Endothelial cell of hepatic sinusoid (primary cell): ENCODE measurements around the gene SEMA3G.

Experiments
- in situ Hi-C: cut with HindIII; loops from 2 replicates; pipeline ENCODE4 v1.10.0; 2017; ENCODE audit warnings: low sequenced_read_pairs

Gene SEMA3G

DNA sequence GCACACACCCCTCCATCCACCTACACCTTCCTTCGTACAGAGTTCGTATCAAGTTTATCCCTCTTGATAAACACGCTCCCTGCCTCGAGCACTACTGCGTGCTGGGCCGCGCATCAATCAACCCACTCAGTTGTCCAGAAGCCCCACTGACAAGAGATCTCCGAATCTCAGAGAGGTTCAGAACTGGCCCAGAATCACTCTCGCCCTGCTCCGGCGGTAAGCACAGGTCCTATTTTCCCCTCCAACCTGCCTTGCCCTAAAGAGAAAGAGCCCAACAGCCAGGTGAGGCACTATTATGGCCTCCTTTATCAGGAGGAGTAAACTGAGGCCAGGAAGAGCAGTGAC lies 10.0 kb upstream of the SEMA3G start:
- in situ Hi-C loops: no loop called here

DNA sequence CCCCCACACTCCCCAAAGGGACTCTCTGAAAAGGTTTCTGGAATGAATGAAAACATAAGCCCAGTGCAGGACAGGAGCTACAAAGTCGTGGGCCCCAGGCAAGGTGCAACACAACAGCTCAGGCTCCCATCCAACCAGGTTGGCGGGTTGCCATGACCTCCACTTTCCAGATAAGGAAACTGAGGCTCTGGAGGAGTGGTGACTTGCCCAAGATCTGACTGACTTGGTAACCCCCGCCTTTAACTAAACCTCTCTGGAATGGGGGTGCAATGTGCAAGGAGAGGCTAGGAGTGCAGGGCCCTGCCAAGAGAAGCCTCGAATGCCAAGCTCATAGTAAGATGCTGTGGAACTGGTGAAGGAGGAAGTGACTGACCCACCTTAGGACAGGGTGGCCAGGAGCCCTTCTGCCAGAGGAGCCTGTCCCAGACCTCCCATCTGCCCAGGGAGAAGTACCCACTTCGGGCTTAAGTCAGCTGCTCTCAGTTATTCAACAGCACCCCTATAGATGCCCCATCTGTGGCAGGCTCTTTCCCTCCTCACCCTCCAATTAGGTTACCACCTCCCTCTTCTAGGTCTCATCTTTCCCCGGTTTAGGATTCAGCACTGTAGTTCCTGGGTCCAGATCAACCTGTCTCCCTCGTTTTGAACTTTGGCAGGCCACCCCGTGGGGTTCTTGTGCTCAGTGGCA lies 9.5 kb upstream of the SEMA3G start:
- in situ Hi-C loops: no loop called here

DNA sequence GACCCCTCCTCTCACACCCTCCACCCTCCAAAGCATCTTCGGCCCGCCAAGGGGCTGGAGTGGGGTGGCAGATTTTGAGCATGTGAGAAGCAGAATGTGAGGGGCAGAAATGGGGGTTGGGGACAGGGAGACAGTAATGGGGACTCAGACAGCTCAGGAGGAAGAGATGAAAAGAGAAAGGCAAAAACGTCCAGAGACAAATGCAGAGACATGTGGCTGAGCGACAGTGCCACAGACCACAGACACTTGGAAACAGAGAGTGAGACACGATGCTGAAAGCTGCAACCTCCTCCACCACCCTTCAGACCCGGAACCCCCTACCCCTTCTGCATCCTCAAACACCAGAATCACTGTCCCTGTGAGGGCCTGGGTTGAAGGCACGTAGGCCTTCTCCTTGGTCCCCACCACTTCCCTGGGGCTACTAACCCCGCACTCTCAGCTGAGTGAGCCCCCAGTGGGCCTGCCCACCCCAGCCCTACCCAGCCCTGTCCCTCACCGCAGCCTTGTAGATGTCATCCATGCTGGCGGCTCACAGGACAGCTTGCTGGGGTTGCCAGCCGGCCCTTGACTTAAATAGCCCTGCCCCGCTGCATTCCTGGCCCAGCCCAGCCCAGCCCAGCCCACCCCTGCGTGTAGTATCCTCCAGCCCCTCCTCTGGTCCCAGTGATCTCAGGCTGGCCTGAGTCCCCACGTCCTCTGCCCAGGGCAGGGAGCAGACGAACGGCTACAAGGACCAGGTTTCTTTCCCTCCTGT lies 8.8 kb upstream of the SEMA3G start, which contains the start of gene TNNC1:
TNNC1 (minus strand) TSS at position 546 of the 754 bp plus-strand sequence; CDS start at position 520, 26 bp downstream.
- in situ Hi-C loops: no loop called here

DNA sequence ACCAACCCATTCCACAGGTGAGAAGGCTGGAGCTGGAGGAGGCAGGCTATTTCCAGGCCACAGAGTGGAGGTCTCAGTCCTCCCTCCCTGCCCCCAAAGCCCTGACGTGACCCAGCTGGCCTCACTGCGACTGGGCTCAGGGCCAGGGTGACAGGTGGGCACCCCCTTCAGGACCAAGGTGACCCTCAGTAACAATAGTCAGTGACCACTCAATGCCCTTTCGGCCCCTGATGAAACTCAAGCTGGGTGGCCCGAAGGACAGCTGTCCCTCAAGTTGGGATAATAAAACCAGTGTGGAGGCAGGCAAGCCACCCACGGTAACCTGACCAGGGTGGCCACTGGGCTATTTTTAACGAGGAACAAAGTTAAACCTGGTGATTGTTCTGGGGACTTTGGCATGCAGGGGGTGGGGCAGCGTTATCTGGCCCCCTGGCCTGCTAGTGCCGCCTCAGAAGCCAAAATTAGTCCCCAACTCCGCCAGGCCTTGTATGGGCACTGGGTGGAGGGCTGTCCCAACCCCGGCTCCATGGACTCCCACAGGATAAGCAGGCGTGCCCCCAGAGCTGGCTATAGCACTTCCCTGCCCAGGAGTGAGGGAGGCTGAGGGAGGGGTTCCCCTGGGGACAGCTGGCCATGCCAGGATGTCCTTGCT lies 7.8 kb upstream of the SEMA3G start:
- in situ Hi-C loops: no loop called here

DNA sequence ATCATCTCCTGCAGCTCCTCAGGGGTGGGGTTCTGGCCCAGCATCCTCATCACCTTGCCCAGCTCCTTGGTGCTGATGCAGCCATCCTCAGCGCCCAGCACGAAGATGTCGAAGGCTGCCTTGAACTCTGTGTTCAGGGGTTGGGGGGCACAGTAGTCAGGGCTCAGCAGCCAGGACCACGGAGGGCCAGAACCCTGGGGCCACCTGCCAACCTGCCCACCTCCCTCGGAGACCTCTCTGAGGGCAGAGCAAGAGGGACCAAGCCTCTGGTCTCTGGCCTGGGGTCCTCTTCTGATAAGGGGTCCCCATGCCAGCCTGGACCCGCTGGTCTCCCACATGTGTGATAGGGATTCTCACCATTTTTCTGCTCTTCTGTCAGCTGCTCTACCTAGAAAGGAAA lies 7.2 kb upstream of the SEMA3G start:
- in situ Hi-C loops: no loop called here

DNA sequence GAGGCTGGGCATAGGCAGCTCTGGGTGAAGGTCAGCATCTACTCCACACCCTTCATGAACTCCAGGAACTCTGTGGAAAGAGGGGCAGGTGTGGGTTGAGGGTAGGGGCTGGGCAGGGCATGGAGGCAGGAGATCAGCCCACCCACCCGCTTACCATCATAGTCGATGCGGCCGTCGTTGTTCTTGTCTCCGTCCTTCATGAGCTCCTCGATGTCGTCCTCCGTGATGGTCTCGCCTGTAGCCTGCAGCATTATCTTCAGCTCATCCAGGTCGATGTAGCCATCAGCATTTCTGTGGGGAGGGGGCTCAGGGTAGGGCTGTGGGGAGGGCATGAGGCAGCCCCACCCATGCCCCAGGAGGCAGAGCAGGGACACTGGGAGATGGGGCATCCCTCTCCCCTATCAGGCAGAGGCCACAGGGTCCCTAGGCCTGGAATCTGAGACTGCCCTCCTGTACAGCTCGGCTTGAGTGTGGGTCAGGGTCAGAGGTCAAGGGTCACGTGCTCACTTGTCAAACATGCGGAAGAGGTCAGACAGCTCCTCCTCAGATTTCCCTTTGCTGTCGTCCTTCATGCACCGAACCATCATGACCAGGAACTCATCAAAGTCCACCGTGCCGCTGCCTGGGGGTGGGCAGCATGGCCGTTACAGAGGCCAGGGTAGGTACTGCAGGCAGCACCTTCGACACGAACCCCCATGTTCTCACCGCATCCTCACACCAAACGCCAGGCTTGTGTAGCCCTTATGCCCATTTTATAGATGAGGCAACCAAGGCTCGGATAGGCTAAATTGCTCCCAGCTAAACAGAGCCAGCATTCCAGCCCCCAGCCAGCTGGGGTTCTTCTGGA lies 6.6 kb upstream of the SEMA3G start:
- in situ Hi-C loops: no loop called here

DNA sequence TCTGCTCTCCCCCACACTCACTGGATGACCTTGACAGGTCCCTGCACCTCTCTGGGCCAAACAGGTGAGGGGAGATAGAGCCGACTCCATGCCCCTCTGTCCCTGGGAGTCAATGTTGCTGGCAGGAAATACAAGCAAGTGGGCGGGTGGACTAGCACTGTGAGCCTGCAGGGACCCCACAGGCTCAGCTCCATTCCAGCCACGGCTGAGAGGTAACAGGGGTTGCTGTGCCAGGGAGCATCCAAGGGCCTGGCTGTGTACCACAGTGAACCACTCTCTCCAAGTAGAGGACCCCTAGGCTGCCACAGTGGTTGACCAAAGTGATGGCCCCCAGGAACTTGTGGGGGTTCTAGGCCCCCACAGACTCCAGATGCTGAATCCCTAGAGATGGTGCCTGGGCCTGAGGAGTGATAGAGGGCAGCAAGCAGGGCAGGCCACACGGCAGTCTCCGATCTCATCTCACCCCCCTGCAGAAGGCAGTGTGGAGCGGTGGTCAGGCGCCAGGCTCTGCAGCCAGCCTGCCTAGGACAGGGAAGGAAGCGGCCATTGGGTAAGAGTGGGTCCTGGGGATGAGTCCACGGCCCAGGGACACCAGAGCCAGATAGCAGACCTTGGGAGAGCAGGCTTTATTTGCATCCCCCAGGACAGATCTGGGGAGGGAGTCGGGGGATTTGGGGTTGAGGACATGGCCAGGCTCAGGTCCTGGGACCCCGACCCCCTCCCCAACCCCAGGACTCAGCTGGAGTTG lies 5.8 kb upstream of the SEMA3G start:
- in situ Hi-C loops: no loop called here

DNA sequence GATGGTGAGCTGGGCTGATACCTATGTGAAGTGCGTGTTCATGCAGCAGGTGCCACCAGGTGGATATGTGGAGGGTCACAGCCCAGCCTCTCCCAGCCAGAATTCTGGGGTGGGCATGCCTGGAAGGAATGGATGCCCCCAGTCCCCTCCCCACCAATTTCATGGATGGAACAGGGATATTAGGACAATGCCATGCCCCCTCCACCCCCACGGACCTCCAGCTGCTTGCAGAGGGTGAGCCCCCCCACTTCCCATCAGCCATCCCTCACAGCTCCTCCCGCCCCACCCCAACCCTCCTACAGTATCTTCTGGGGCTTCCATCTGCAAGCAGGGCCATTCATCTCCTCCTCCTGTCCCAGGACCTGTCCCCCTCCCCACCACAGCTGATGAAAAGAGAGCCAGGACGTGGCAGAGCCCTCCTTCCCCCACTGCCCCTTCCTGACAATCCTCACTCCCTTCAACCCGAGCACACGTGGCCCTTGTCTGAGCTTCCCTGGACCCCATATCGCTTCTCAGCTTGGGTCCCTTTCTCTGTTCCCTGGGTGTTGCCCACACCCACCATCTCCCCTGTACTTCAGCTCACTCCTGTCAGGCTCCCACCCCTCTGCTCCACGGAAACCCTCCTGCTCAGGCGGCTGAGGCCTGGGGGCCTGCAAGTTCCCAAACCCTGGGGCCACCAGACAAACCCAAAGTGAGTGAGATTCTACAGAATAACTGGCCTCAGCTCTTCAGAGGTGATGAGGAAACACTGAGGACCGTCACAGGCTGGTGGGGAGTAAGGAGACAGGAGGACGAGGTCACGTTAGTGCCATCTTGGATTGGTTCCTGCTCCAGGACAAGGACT lies 2.8 kb upstream of the SEMA3G start:
- in situ Hi-C loops: no loop called here

DNA sequence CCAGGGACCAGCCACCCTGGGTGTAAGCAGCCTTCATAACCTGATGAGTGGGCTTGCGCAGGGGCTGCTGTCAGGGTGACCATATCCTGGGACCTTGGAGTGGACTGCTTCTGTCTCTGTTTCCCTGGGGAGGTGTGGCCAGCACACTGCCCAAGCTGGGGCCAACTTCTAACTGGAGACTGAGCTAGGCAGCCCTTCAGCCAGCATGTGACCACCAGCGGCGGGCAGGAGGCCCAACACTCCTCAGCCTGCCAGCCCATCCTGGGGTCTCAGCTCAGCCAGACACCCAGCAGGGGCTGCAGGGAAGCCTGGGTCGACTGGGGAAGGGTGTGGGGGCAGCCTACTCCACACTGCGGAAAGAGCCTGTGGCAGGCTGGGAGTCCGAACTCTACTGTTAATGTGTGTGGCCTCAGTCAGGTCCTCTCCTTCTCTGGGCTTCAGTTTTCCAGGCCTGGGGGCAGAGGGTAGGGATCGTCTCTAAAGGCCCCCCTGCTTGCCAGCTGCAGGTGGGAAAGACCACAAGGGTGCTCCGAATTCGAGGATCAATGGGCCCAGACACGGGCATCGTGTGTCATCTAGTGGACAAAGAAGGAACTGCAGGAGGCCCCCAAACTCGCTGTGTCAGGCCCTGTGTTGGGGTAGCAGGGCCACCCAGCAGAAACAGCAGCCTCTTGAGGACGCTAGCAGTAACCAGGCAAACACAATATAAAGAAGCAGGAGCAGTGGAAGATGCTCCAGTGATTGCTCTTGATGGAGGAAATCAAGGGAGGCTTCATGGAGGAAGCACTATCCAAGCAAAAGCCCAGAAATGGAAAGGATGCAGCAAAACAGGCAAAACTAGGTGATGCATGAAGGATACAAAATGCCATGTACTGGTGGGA lies 2.0 kb upstream of the SEMA3G start:
- in situ Hi-C loops: no loop called here

DNA sequence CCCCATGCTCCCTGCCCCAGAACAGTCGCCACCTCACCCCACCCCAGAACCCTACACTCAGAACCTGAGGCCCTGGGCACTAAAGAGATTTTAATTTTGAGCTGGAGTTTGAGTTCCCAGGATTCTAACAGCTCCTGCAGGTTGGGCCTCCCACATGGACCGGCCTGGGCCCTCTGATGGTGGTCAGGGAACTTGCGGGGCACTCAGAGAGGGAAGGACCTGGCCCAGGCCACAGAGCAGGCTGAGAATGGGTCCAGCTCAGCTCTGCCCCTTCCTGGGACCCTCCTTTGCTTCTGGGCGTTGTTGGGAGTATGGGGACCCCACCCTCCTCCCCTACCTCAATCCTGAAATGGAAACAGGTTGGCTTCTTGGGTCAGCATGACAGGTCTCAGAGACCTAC lies 1.1 kb upstream of the SEMA3G start:
- in situ Hi-C loops: no loop called here

DNA sequence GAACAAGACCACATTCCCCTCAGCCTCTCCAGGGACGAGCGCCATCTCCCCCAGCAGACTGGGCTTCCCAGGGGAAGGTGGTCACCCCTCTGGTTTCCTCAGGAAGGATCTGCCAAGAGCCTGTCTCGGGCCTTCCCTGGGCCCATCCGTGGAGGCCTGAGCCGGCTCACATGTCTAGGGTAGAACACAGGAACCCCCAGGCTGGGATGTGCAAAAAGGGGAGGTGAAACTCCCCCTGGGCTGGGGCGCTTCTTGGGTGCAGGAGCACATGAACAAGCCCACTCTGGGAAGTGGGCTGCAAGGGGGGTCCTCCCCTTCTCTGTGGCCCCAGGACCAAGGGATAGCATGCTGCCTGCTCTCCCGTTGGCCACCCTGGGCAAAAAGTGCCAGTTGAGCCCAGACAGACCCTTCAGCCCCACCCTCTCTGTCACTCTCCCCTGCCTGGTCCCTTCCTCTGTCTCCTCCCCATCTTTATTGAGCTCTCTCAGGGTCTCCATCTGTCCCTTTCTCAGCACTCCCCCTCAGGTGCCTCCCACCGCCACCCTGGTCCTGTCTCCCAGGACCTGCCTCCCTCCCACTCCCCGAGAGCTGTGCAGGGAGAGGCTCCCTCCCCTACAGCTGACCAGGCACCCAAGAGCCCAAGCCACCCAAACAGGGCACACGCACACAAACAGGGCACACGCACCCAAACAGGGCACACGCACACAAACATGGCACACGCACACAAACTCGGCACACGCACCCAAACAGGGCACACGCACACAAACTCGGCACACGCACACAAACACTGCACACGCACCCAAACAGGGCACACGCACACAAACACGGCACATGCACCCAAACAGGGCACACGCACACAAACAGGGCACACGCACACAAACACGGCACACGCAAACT lies 864 bp downstream of the SEMA3G start:
- in situ Hi-C loops: no loop called here

DNA sequence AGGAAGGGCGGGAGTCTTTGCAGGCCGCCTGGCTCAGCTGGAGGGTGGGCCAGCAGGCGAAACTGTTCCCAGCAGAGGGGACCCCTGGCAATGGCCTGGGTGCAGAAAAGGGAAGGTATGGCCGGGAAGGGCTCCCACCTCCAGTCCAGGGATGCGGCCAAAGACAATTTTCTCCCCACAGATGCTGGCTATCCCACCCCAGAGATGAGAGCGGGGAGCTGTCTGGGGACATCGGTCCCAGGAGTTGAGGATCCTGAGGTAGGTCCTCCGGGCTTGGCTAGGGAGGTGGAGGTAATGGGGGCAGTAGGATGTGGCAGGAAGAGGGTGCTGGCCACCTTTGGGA lies 1.7 kb downstream of the SEMA3G start:
- in situ Hi-C loops: no loop called here

DNA sequence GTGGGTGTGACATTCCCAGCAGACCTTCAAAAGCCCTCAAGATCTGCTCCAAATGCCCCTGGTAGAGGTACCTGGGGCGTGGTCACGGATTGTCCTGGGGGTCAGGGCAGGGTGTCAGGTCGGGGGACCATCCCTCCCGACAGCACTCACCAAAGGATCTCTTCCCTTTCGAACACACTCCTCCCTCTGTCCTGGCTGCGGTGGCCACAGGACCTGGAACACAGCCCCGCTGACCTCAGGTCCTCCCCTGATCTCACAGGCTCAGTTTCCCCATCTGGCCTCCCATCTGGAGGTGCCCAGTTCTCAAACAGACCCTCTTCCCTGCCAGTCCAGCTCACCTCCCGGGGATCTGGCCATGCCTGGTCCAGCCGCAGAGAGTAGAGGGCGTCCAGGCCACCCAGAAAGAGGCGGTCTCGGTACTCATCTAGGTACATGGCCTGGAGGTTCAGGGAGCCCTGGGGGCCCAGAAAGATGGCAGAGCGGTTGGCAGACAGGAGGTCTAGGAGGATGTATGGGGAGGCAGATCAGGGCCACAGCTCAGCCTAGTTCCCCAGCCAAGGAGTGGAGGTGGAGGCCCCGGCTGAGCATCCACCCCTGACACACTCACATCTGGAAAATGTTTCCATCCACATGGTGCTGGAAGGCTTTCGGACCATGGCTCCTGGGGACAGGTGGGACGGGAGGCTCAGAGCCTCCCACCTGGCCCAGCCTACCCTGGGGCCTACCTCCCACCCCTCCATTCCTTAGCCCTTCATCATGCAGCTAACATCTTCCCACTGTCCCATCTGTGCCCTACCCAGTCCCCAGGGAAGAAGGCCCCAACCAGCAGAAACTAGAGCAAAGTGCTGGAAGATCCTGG lies 2.3 kb downstream of the SEMA3G start:
- in situ Hi-C loops: no loop called here

DNA sequence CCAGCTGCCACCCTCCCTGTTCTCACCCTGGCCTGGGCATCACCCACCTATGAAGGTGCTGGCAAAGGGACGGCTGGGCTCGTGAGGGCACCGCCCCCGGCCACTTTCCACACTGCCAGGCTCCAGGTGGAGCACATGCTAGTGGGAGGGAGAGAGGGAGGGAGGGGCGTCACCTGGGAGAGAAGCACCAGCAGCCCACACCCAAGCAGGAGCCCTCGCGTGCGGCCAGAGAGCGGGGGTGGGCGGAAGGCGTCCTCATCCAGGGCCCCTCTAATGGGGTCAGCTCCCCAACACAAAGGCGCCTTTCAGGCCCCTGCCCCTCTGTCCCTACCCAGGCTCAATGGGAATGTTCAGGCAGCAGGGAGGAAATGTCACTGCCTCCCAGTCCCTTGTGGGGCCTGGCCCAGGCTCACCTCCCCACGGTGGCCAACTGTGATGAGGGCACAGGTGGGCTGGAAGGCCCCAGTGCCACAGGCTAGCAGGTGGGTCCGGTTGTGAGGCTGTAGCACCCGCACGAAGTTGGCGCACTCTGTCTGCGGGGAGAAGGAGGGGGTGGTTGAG lies 3.1 kb downstream of the SEMA3G start:
- in situ Hi-C loops: no loop called here

DNA sequence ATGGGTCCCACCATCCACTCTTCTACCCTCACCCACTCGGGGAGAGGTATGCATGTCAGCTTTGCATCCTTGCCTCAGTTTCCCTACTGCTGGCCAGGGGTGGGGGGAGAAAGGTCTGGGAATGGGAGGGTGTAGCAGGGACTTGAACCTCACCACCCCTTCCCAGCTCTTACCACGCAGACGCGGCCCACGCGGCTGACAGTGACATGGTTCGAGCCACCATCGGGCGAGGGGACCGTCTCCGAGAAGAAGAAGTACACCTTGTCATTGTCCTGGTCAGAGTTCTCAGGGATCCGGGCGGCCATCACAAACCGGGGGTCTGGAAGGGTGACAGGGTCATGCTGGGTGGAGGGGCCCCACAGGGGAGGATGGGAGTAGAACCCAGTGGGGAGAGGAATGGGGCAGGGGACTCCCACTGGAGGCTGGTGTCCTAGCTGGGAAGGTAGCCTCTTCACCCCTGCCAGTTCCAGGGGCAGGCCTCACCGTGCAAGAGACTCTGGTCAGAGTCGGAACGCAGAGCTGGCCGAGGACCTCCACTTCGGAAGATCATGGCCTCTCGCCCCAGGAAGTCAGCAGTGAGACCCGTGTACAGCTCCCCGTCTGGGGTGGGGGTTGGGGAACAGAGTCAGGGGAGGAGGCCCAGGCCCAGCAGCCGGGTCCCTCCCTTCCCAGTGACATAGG lies 3.7 kb downstream of the SEMA3G start:
- in situ Hi-C loops: no loop called here

DNA sequence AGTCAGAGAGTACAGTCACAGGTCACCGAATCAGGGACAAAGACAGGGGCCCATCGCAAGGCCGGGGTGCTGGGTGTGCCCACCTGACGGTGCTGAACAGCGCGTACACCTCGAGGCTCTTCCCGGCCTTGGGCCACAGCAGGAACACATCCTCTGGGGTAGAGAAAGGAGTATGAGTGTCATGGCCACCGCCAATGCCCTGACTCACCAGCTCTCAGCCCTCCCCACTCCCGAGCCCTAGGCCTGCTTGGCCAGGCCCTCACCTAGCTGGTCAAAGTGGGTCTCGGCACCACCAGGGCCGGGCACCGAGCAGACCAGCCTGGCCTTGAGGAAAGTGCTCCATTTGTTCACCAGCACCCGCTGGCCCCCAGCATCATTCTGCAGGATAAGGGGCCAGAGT lies 4.2 kb downstream of the SEMA3G start:
- in situ Hi-C loops: no loop called here
